Left ventricle myocardium superior (tissue), 1 donor: ENCODE results near the gene TEX47. TPM values are rescaled to one million over a fixed set of nuclear protein-coding genes. Genes with fewer than 3 reads are reported as not detected.

Experiments
- ATAC-seq: fragments of 200-7000 bp; cut with Tn5 transposase; one replicate; pipeline ENCODE4 v1.9.1; 2020; ENCODE audit warnings: mild to moderate bottlenecking, moderate library complexity
- DNase-seq: peaks from one replicate; pipeline ENCODE4 v3.0.0-alpha.2; 2020
- intact Hi-C: fragments of 100-400 bp; cut with micrococcal nuclease; formaldehyde crosslinking; loops from one replicate; pipeline ENCODE4 v1.11.0; 2022
- total RNA-seq: library from RNA; stranded (reverse); fragmentation: NEBNext Ultra II Directional; extraction: Animal tissue kit (Norgen Biotek cat#: 25700); gene quantifications from one replicate; pipeline ENCODE4 v1.2.1, GENCODE V29; 2021
- donor health status: DM: no; HTN: yes; CAD: no; lungs with severe emphysema.

Gene TEX47
- total RNA-seq, 1 donor from 2014 or later = not detected

DNA sequence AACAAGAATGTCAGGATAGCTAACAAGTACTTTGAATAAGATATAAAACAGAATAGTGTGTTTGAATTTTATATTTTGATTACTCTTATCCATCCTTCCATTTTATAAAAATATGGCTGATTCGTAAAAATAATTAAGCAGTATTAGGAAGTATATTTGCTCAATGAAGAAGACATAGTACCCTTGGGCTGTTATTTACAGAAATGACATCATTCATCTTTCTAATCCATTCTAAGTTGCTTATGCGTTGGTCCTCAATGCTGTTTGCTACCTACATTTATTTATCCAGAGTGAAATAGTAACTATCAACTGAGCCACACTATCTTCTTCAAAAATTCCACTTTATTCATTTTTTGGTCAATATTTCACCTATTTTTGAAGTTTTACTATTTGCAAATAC, 38.2 kb downstream of the TEX47 start:
- intact Hi-C loops = no loop called here
- DNase-seq (no peak), ATAC-seq (no peak)

DNA sequence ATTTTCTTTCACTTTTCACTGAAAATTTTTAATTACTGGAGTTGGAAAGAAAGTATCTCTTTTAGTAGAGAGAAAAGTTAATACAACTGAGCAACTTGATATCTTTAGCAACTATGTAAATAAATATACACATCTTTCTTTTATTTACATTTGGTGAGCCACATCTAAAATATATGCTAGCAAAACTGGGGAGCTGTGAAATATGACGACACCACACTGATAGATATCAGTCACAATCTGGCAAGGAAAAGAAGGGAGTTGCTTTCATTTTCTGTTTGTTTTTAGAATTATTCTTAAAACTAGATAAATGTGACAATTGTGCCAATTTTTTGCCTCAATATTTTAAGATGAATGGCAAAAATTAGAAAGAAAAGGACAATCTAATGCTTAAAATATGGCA, 38.7 kb downstream of the TEX47 start:
- no peak for DNase-seq
- ATAC-seq = no peak
- intact Hi-C loops = no loop called here

DNA sequence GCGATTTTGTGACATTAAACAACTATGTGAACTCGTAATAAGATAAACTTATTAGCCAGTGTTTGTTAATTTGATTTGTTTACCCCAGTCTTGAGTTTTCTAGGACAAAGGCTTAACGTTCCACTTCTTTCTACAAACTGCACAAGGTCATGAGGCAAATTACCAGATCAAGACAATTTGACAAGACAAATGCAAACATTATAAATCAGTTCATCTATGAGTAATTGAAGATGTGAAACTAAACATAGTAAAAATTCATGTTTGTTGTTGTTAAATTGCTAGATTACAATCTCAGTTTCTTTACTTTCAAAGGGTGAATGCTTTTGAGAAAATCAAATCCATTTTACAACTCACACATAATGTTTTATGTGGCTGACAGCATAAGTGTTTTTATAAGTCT, 49.4 kb downstream of the TEX47 start:
- ATAC-seq (no peak), DNase-seq (no peak)
- intact Hi-C loops = no loop called here

Other genes starting within 250 kb of the TEX47 start
- gene ZNF804B, start 36.0 kb downstream of the TEX47 start, total RNA-seq = not detected